RKO (cell line): ENCODE data around the gene SLC6A12.

Experiments used
- DNase-seq: peaks from one replicate; pipeline ENCODE4 v3.0.0-alpha.2; 2016; ENCODE audit warnings: low spot score

SLC6A12 gene

GRCh38 chr12:163406-163986, 50.5 kb downstream of the SLC6A12 start:
- DNase-seq = no peak

- DNase-seq = no peak
Measured at GRCh38 chr12:162467-163307, 51.3 kb downstream of the SLC6A12 start.

DNA sequence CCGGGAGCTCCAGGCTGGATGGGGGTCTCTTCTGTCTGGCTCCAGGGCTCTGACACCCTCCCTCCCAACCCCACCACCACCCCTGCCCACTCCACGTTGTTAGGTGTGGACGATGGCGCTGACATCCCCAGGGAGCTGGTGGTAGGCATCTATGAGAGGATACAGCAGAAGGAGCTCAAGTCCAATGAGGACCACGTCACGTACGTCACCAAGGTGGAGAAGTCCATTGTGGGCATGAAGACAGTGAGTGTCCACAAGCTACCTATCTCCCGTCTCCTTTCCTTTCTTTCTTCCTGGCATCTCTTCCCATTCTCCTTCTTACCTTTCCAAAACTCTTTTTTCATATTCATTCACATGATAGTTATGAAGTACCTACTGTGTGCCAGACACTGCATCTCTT, 52.1 kb downstream of the SLC6A12 start:
- DNase-seq = no peak

GRCh38 chr12:160858-161257, 53.1 kb downstream of the SLC6A12 start:
- DNase-seq = no peak

GRCh38 chr12:159156-159782, 54.7 kb downstream of the SLC6A12 start:
- no peak for DNase-seq

DNA sequence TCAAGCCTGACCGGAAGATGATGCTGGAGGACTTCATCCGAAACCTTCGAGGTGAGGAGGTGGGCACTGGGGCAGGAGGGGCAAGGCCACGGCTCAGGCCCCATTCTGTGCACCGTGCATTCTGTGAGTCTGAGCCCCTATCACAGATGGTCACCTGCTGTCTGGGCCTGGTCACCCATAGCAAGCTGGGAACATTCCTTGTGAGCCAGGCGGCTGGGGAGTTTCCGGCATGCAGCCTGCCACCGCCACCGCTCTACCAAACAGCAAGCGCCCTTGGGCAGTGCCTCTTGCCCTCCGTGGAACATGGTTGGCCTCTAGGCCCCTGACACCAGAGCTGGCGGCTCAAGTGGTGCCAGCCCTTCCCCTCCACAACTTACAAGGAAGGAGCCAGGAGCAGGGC, 56.3 kb downstream of the SLC6A12 start:
- no peak for DNase-seq

DNA sequence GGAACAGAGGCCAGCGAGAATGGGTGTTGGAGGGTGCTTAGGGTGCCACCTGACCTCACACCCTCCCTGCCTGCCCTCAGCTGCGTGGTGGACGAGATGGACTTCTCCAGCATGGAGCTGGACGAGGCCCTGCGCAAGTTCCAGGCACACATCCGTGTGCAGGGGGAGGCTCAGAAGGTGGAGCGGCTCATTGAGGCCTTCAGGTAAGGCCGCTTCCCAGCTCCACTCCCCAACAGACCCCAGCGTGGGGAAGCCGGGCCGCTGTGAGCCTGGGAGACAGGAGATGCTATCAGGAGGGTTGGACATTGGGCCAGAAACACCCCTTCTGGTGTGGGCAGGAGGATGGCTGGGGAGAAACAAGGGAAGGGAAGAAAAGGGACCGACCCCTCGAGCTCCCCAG, 57.0 kb downstream of the SLC6A12 start:
- no peak for DNase-seq

DNA sequence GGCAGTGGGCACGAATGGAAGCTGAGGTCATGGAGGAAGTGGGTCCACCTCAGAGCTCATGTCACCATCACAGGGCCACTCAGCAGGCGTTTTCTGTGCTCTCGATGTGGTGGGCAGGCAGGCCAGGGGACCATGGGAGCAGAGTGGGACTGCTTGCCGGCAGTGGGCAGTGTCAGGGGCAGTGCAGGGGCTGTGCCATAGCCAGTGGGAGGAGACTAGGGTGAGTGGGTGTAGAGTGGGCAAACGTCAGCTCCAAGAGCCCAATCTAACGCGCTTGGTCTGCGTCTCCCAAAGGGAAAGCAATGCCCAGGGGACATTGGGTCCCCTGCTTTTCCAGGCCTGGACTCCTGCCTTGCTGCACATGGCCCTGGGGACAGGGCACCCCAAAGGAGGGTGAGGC, 58.3 kb downstream of the SLC6A12 start:
- DNase-seq = no peak

- DNase-seq = no peak
Measured at GRCh38 chr12:155006-155405, 59.0 kb downstream of the SLC6A12 start.

DNA sequence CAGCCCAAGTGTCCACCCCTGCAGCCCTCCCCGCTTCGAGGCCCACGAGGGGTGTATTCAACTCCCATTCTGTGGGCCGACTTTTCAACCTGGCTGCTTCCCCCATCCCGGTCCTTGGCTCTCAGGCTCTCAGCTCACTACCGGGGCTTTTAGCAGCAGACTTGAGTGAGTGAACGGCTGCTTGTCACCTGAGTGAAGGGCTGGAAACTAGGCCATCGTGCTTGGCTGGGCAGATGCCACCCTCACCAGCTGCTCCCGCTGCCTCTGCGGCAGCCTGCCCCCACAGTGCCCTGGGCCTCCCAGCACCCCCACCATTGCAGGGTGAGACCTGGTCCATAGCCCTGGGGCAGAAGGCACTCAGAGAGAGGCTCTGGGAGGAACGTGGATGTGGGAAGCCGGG, 59.9 kb downstream of the SLC6A12 start:
- DNase-seq = no peak

- peak; percentile 69 for DNase-seq
Measured at GRCh38 chr12:153080-153746, 60.7 kb downstream of the SLC6A12 start.

GRCh38 chr12:152440-152839, 61.5 kb downstream of the SLC6A12 start:
- DNase-seq = no peak

- no peak for DNase-seq
Measured at GRCh38 chr12:151579-151978, 62.4 kb downstream of the SLC6A12 start.

DNA sequence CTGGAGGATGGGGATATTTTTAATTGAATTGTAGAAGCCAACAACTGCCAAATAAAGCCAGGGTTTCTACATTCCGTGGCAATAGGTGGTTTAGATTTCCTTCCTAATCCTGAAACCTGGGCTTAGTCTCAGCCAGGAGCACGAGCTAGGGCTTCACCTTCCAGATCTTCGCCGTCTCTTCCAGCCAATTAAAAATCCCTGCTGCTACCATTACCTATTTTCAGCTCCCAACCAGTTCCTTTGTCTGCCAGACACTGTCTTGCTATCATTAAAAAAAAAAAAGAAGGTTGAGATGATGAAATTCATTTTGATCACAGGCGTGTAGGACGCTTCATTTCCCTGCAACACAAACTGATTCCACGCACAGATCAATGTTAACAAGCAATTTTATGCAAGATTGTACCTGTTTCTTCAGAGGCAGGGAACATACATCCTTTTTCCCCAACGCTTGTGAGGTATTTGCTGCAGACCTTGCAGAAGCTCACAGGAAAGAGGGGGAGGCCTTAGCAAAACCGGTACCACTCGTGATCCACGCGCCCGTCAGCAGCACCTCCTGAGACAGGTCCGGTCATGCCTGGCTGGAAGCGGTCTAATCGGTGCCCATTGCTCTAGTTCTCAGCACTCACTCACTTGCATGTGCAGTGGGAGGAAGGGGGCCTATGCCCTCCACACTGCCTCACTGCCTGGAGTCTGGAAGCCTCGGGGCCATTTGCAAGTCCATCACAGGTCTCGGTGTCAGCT, 65.1 kb downstream of the SLC6A12 start:
- no peak for DNase-seq

- no peak for DNase-seq
Measured at GRCh38 chr12:147242-147641, 66.7 kb downstream of the SLC6A12 start.

GRCh38 chr12:145369-145960, 68.5 kb downstream of the SLC6A12 start:
- DNase-seq = no peak

DNA sequence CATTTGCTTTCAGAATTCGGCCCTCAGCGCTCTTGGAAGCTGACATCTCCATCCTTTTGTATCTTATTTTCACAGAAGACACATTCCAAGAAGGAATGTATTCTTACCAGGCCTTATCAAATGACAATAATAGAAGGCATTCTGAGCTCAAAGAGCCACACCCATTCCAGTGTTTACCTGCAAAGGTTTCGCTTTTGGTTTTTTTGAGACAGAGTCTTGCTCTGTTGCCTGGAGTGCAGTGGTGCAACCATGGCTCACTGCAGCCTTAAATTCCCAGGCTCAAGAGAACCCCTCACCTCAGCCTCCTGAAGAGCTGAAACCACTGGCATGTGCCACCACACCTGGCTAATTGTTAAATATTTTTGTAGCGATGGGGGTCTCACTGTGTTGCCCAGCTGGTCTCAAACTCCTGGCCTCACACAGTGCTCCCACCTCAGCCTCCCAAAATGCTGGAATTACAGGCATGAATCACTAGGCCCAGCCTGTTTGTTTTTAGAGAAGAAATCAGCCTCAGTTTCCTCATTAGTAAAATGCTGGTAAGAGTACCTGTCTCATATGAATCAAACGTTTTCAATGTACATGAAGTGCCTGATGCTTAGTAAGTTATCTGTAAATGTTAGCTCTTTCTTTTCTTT, 69.2 kb downstream of the SLC6A12 start:
- DNase-seq = no peak

DNA sequence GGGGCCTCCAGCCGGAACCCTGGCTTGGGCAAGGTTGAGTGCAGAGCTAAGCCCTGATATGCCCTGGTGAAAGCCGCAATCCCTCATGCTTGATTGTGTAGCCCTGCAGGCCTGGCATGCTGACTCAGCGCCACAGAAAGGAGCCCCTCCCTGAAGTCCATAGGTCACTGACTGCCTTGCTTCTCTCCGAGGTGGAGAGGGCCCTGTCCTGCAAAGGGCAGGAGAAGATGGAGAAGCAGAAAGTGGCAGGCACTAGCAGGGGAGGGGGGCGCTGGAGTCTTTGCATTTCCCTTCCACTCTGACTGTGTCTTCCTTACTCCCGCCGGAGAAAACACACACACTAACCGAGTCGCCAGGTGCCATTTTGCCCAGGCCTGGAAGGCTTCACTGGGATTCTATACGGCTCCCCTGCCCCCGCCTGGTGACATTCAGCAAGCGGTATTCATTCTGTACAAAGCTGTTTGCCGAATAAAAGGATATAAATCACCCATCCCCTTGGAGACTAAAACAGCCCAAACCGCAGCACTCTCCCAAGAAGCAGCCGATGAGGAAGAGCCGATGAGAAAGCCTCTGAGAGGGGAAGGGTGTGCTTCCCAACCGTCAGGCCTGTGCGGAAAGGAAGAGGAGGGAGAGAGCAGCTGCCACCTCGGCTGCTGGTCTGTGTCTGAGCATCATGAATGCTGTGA, 69.8 kb downstream of the SLC6A12 start:
- DNase-seq = no peak

DNA sequence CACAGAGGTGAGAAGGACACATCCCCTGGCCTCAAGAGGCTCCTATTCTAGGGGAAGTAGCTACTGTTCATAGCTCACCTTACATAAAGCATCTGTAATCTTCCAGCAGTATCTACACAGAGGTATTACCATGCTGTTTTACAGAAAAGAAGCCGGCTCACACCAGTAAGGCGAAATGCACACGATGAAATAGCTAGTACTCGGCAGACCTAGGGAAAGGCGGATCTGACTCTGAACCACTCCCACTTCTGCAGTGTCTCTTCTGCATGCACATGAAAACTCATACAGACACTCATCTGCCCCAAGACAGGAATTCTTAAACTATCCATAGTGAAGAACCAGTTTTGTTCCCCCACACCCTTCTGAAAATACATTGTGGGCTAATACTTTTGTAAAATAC, 73.8 kb downstream of the SLC6A12 start:
- DNase-seq = no peak
